GM12878 (cell line): ENCODE measurements around the gene LEP. TPM values are rescaled to one million over a fixed set of nuclear protein-coding genes. Genes with fewer than 3 reads are reported as not detected.

Experiments
- ATAC-seq: fragments of 200-7000 bp; cut with Tn5 transposase; 3 replicates; pipeline ENCODE4 v1.9.1; 2020; ENCODE audit warnings: mild to moderate bottlenecking, moderate library complexity
- BruUV-seq: library from RNA; stranded (reverse); fragments of 400-500 nt; replicated peaks from 2 replicates; lab custom pipeline; 2021; lab: Mats Ljungman, UMichigan
- CTCF ChIA-PET: fragments of 300-600 bp; sonication (Branson Sonifier 250); formaldehyde crosslinking; extraction: SDS; loops from one replicate; lab custom pipeline; 2021; ENCODE audit warnings: inconsistent platforms; lab: Yijun Ruan, JAX
- POLR2A ChIA-PET: fragments of 350-600 bp; formaldehyde crosslinking; extraction: SDS; loops from one replicate; lab custom pipeline; 2021; ENCODE audit warnings: inconsistent platforms; lab: Charles Lee
- RAD21 ChIA-PET: fragments of 300-600 bp; sonication (Branson Sonifier 250); formaldehyde crosslinking; loops from one replicate; lab custom pipeline; 2023; ENCODE audit warnings: antibody characterized with exemption; ENCODE audit not compliant: unreplicated experiment; lab: Charles Lee
- SMC1A ChIA-PET: fragments of 300-600 bp; sonication (Branson Sonifier 250); formaldehyde crosslinking; loops from one replicate; lab custom pipeline; 2023; ENCODE audit not compliant: unreplicated experiment, uncharacterized antibody; lab: Charles Lee
- DNase-seq: peaks from one replicate; pipeline ENCODE4 v3.0.0-alpha.2; 2011; ENCODE audit warnings: low read depth, low spot score
- FAIRE-seq: peaks from 3 replicates; lab custom pipeline; 2011; peaks lifted over from hg19 to GRCh38; lab: Jason Lieb, UNC
- H2AFZ ChIP-seq: 2 replicates; pipeline ENCODE4 v1.6.0; 2011; ENCODE audit warnings: low read depth, low read length, control low read depth; ENCODE audit not compliant: control insufficient read depth
- H3K27ac ChIP-seq: 2 replicates; pipeline ENCODE4 v1.5.1; 2011; ENCODE audit warnings: control low read depth; ENCODE audit not compliant: control insufficient read depth, insufficient read depth
- H3K27me3 ChIP-seq, 2 experiments: replicated peaks in 1 of 2; 2 replicates each; pipeline versions ENCODE4 v1.6.0 to v1.6.1; 2011; ENCODE audit warnings: low read length in 1 of 2; ENCODE audit not compliant: control insufficient read depth in 2 of 2, insufficient read depth in 2 of 2
- H3K36me3 ChIP-seq, 2 experiments: 2 replicates each; pipeline ENCODE4 v1.5.1; 2011; ENCODE audit warnings: low read length in 1 of 2; ENCODE audit not compliant: control insufficient read depth in 2 of 2, insufficient read depth in 2 of 2
- H3K4me1 ChIP-seq: 2 replicates; pipeline ENCODE4 v1.6.1; 2011; ENCODE audit warnings: mild to moderate bottlenecking, low read length, moderate library complexity, mixed read lengths; ENCODE audit not compliant: control insufficient read depth, insufficient read depth
- H3K4me2 ChIP-seq: 2 replicates; pipeline ENCODE4 v1.6.0; 2011; ENCODE audit warnings: control low read depth; ENCODE audit not compliant: control insufficient read depth, insufficient read depth
- H3K4me3 ChIP-seq: fragments of 200-600 bp; sonication (generic); 2 replicates; pipeline ENCODE4 v1.5.1; 2016
- H3K79me2 ChIP-seq: 2 replicates; pipeline ENCODE4 v1.6.0; 2011; ENCODE audit warnings: low read length; ENCODE audit not compliant: control insufficient read depth, insufficient read depth
- H3K9ac ChIP-seq: 2 replicates; pipeline ENCODE4 v1.8.0; 2011; ENCODE audit warnings: low read length, control low read depth, mixed read lengths; ENCODE audit not compliant: control insufficient read depth, insufficient read depth
- H3K9me3 ChIP-seq: replicated peaks from 3 replicates; pipeline ENCODE4 v1.5.1; 2011; ENCODE audit warnings: mild to moderate bottlenecking, low read length; ENCODE audit not compliant: control insufficient read depth, insufficient read depth
- H4K20me1 ChIP-seq: 2 replicates; pipeline ENCODE4 v1.6.0; 2011; ENCODE audit not compliant: control insufficient read depth, insufficient read depth
- ATF2 ChIP-seq: IDR thresholded peaks from 2 replicates; pipeline ENCODE4 v1.6.1; 2012; ENCODE audit warnings: low read length, inconsistent platforms
- BCL11A ChIP-seq: IDR thresholded peaks from 2 replicates; pipeline ENCODE4 v1.6.1; 2011; ENCODE audit warnings: low read depth, low read length
- BHLHE40 ChIP-seq, 2 experiments: fragments of 450-650 bp in 1 of 2; IDR thresholded peaks; 2 replicates each; pipeline ENCODE4 v1.6.1; 2011 to 2017; ENCODE audit warnings: low read depth in 2 of 2, borderline replicate concordance in 1 of 2, improper control_type of control experiment in 1 of 2, low read length in 1 of 2, mild to moderate bottlenecking in 1 of 2
- CTCF ChIP-seq, 3 experiments: IDR thresholded peaks in 2 of 3; conservative IDR thresholded peaks in 1 of 3; 2 replicates each; pipeline ENCODE4 v1.5.1; 2011; ENCODE audit warnings: low read depth in 3 of 3, low read length in 3 of 3, mild to moderate bottlenecking in 3 of 3, control low read depth in 2 of 3, moderate library complexity in 2 of 3, inconsistent platforms in 1 of 3, mixed read lengths in 1 of 3; ENCODE audit not compliant: control insufficient read depth in 2 of 3, insufficient read depth in 1 of 3; ENCODE audit errors: extremely low read depth in 1 of 3
- EP300 ChIP-seq, 2 experiments: fragments of 150-350 bp in 1 of 2; IDR thresholded peaks; 2 replicates each; pipeline ENCODE4 v1.6.1; 2011 to 2012; ENCODE audit warnings: low read depth in 2 of 2, low read length in 2 of 2, borderline replicate concordance in 1 of 2, improper control_type of control experiment in 1 of 2, inconsistent platforms in 1 of 2; ENCODE audit not compliant: control insufficient read depth in 1 of 2
- FOXK2 ChIP-seq: fragments of 450-650 bp; IDR thresholded peaks from 2 replicates; pipeline ENCODE4 v1.6.1; 2017; ENCODE audit warnings: mild to moderate bottlenecking, moderate library complexity
- HCFC1 ChIP-seq: fragments of 150-350 bp; IDR thresholded peaks from 2 replicates; pipeline ENCODE4 v1.6.1; 2014; ENCODE audit warnings: low read length
- HDAC6 ChIP-seq: fragments of 200-600 bp; sonication (generic); IDR thresholded peaks from one replicate; pipeline ENCODE4 v1.8.0; 2017; ENCODE audit warnings: antibody characterized with exemption; ENCODE audit not compliant: unreplicated experiment
- HSF1 ChIP-seq: fragments of 150-350 bp; IDR thresholded peaks from 2 replicates; pipeline ENCODE4 v1.6.1; 2014; ENCODE audit warnings: mild to moderate bottlenecking, low read depth, low read length
- NFYA ChIP-seq: IDR thresholded peaks from 2 replicates; pipeline ENCODE4 v1.6.1; 2011; ENCODE audit warnings: low read depth, mild to moderate bottlenecking, low read length, improper control_type of control experiment, borderline replicate concordance
- NR2C2 ChIP-seq: IDR thresholded peaks from 2 replicates; pipeline ENCODE4 v1.6.1; 2011; ENCODE audit warnings: borderline replicate concordance, low read depth; ENCODE audit not compliant: control insufficient read depth, insufficient read length
- PBX3 ChIP-seq: IDR thresholded peaks from 2 replicates; pipeline ENCODE4 v1.6.1; 2011; ENCODE audit warnings: mild to moderate bottlenecking, low read depth, low read length, moderate library complexity; ENCODE audit not compliant: insufficient replicate concordance
- POLR2A ChIP-seq: IDR thresholded peaks from 2 replicates; pipeline ENCODE4 v1.6.1; 2011; ENCODE audit warnings: low read depth, mild to moderate bottlenecking, low read length
- RELA ChIP-seq: fragments of 450-650 bp; IDR thresholded peaks from 2 replicates; pipeline ENCODE4 v1.8.0; 2014; ENCODE audit warnings: borderline replicate concordance; ENCODE audit not compliant: partially characterized antibody
- SIX5 ChIP-seq: IDR thresholded peaks from 2 replicates; pipeline ENCODE4 v1.6.1; 2011; ENCODE audit warnings: mild to moderate bottlenecking, low read depth, low read length, moderate library complexity; ENCODE audit not compliant: severe bottlenecking
- SMAD5 ChIP-seq: IDR thresholded peaks from 2 replicates; pipeline ENCODE4 v1.6.1; 2016; ENCODE audit warnings: antibody characterized with exemption, low read depth
- USF2 ChIP-seq: IDR thresholded peaks from 2 replicates; pipeline ENCODE4 v1.6.1; 2011; ENCODE audit warnings: low read depth, low read length, improper control_type of control experiment, borderline replicate concordance
- ZNF24 ChIP-seq: fragments of 450-650 bp; IDR thresholded peaks from 2 replicates; pipeline ENCODE4 v1.6.1; 2017; ENCODE audit warnings: antibody characterized with exemption, mild to moderate bottlenecking
- whole genome bisulfite sequencing: methylation state at CpG from one replicate; pipeline ENCODE4 v1.1.6; 2016; ENCODE audit warnings: low lambda C conversion rate; ENCODE audit not compliant: insufficient replicate concordance, insufficient coverage; ENCODE audit errors: missing lambda C conversion rate; 5-methylcytosine and 5-hydroxymethylcytosine counted together
- in situ Hi-C: fragments of 300-500 bp; cut with MboI; formaldehyde crosslinking; loops from 9 replicates; pipeline ENCODE4 v1.14.3; 2018; ENCODE audit warnings: mixed read lengths
- intact Hi-C: fragments of 100-400 bp; cut with micrococcal nuclease; formaldehyde crosslinking; loops from one replicate; pipeline ENCODE4 v1.14.2; 2022; ENCODE audit not compliant: unreplicated experiment
- polyA plus RNA-seq, 11 experiments: library from polyadenylated mRNA; depleted of rRNA in 4 of 11; unstranded in 6 of 11; stranded (reverse) in 5 of 11; fragments of >200 nt; fragmentation: Nextera tagmentation in 4 of 11; fragmentation: Illumina TruSeq in 1 of 11; extraction: Ambion mirVana in 4 of 11; extraction: Trizol in 1 of 11; gene quantifications; 1 replicate in 1 of 11; 2 replicates in 10 of 11; pipeline versions ENCODE4 v1.2.1 to v1.2.3, GENCODE V29; 2011 to 2016; ENCODE audit warnings: inconsistent platforms in 2 of 11, missing spikeins in 2 of 11, low read depth in 1 of 11
- total RNA-seq, 4 experiments: library from RNA; depleted of rRNA in 3 of 4; stranded (reverse); fragments of >200 nt in 3 of 4; fragmentation: Illumina TruSeq in 1 of 4; extraction: Trizol in 1 of 4; gene quantifications; 2 replicates each; pipeline versions ENCODE4 v1.2.1 to v1.2.3, GENCODE V29; 2013 to 2021

The LEP gene
- total and polyA plus RNA-seq, 10 of the 15 experiments (the other 5 are each of a cell fraction or from before 2014, with no cell fraction given): not detected

GRCh38 chr7:128299109-128299607 is 58.1 kb downstream of the LEP start:
- CTCF ChIA-PET: no interaction called here

More at GRCh38 chr7:128299109-128299607, 58.1 kb downstream of the LEP start:
- Histone ChIP-seq H3K4me3 (no peak overlapping the region), H3K4me1 (no peaks in the 10 kb centered on the region), H3K4me2 (no peak overlapping the region), H3K27ac (no peak overlapping the region), H3K79me2 (no peaks in the 10 kb centered on the region), H3K9ac (no peak overlapping the region)
- ChIA-PET RAD21 (no interaction called here), SMC1A (no interaction called here), POLR2A (no interaction called here)
- 83% methylated on average over 7 of the region's 7 CpGs for WGBS
- DNase-seq: no peak
- TF ChIP-seq EP300 (IDR thresholded peaks at IDR 0.05; ENCODE audit: borderline replicate concordance in 1 of 2, control insufficient read depth in 1 of 2, low read depth in 2 of 2, low read length in 2 of 2) (no peak), HSF1 (no peak), PBX3 (no peak), FOXK2 (no peak), BHLHE40 (IDR thresholded peaks at IDR 0.05; ENCODE audit: borderline replicate concordance in 1 of 2, low read depth in 2 of 2, low read length in 1 of 2) (no peak), NFYA (no peak), SMAD5 (no peak), NR2C2 (no peak), HCFC1 (no peak), USF2 (no peak), BCL11A (no peak), ZNF24 (no peak), RELA (no peak), HDAC6 (no peak), SIX5 (no peak), CTCF (IDR thresholded peaks at IDR 0.05 in 2 of 3, conservative IDR thresholded peaks at IDR 0.05 in 1 of 3; ENCODE audit: control insufficient read depth in 2 of 3, extremely low read depth in 1 of 3, insufficient read depth in 1 of 3, low read depth in 3 of 3, low read length in 3 of 3) (no peak), POLR2A (no peak), ATF2 (no peak)
- TF ChIP-seq, all 136 proteins: peak for 0
- no peak for ATAC-seq
- Histone ChIP-seq H3K36me3 (no peaks in the 10 kb centered on the region; a peak in 1 of 4 replicates), H3K9me3 (no peaks in the 10 kb centered on the region), H4K20me1 (no peaks in the 10 kb centered on the region), H3K27me3 (no peaks in the 10 kb centered on the region), H2AFZ (no peak overlapping the region)
- BruUV-seq: no TSS peak
- in situ Hi-C loops (no loop called here), intact Hi-C loops (no loop called here)
- no peak for FAIRE-seq
